ENCODE results near the gene ERFE.

DNA sequence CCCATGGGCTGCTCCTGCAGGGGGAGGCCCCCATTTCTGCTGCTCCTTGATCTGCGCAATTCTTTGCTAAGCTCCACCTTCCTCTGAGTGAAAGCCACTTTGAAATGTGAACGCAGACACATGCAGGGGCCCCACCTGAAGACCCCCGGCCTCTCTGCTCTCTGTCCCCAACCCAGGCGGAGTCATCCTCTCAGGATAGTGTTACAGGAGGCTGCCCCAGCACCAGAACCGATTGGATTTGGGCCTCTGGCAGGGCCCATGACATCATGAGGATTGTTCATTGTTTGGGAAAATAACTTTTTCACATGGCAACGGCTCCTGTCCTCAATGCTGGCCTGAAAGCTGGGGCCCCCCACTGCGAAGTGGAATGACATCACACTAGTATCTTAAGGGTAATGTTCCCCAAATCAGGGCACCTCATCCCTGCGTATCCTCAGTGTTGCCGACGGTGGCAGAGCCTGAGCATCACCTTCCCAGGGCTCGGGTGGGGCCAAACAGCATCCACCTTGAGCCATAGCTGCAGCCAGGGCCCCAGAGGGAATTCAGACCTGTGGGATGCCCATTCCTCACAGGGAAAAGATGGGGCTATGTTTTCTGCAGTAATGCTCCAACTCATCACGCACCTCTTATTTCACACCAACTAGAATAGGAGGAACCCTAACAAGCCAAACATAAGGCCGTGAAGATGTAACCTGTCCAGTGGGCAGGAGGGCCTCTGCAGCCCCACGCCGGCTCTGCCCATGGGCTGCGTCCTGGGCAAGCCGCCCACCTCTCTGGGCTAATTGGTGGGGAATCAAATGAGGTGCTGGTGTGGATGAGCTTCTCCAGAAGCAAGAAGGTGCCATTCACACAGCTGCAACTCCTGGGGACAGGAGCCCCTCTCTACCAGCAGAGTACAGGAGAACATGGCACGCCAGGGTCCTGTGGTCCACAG is 2.7 kb upstream of the ERFE start:
- TF ChIP-seq, protein P1, sequence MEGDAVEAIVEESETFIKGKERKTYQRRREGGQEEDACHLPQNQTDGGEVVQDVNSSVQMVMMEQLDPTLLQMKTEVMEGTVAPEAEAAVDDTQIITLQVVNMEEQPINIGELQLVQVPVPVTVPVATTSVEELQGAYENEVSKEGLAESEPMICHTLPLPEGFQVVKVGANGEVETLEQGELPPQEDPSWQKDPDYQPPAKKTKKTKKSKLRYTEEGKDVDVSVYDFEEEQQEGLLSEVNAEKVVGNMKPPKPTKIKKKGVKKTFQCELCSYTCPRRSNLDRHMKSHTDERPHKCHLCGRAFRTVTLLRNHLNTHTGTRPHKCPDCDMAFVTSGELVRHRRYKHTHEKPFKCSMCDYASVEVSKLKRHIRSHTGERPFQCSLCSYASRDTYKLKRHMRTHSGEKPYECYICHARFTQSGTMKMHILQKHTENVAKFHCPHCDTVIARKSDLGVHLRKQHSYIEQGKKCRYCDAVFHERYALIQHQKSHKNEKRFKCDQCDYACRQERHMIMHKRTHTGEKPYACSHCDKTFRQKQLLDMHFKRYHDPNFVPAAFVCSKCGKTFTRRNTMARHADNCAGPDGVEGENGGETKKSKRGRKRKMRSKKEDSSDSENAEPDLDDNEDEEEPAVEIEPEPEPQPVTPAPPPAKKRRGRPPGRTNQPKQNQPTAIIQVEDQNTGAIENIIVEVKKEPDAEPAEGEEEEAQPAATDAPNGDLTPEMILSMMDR (IDR thresholded peaks at IDR 0.05; ENCODE audit: low read length): no peak
- no peak for TF ChIP-seq EZH2 (IDR thresholded peaks at IDR 0.05; ENCODE audit: borderline replicate concordance, low read length)
